ENCODE data around the gene SMAD6.

The SMAD6 gene

GRCh38 chr15:66704019-66704802 is 2.2 kb downstream of the SMAD6 start:
- DNase-seq, result no peak

DNA sequence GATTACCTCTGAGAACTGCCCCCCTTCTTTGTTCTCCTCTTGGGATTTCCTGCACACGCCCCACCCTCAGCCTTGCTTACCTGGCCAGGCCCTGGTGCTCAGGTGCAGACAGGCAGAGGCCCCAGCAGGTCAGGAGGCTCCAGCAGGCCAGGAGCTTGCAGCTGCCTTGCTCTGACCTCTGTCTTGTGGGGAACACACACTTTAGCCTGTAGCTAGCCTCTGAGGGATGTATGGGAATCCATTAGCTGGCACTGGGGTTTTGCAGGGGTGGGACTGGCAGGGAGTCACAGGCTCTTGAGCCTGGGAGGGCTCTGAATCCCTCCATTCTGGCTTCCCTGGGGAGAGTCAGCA is 2.7 kb downstream of the SMAD6 start:
- DNase-seq, result no peak

- DNase-seq, result no peak
These were observed 3.5 kb downstream of the SMAD6 start for GRCh38 chr15:66705277-66706146.

GRCh38 chr15:66706225-66706732 is 4.2 kb downstream of the SMAD6 start:
- DNase-seq, result no peak

DNA sequence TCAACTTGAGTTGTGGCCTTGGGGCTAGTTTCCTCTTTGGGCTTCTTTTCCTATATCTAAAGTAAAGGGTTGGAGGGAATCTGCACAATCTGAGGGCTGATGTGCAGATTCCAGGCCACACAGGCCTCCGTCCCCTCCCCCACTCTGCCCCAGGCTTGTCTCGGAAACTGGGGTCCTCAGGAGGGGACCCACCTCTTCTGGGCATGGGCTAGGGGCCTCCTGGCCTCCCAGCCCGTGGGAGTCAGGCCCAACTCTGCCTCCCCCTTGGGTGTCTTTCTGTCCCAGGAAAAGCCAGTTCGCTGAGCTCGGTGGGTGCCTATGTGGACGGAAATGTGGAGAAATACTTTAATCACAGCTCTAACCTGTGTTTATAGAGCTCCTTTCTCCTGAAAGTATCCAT is 4.8 kb downstream of the SMAD6 start:
- DNase-seq, result no peak

- no peak for DNase-seq
These were observed 5.5 kb downstream of the SMAD6 start for GRCh38 chr15:66707310-66708082.

- DNase-seq, result no peak
These were observed 6.4 kb downstream of the SMAD6 start for GRCh38 chr15:66708389-66708788.

DNA sequence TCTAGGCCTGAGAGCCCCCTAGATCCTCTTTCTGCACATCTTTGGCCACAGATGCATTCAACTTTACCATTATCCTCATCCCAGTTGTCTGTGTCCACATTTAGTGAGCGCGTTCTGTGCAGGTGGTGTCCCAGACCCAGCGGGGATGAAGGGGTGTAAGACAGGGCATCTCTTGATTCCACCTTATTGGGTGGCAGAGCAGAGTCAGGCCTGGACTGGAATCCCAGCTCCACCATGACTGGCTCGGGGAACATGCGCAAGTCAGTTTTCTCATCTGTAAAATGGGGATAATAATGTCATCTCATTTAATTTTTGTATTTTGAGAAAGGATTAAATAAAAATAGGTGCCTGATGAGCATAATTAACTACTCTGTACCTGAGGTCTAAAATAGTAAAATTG is 7.8 kb downstream of the SMAD6 start:
- DNase-seq, result no peak

DNA sequence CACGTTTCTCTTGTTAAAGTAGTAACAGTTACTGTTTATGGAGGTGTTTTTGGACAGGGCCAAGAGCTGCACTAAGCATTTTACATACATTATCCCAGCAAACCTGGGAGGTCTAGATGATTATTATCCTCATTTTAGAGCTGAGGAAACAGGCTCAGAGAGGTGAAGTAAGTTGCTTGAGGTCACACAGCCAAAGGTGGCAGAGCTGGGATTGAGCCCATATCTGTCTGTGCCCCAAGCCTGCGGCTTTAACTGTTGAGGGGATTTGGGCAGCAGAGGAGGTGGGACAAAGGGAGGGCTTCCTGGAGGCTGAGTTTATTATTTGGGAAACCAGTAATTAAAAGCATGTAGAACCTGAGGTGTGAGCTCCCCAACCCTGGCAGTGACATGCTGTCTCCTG is 9.2 kb downstream of the SMAD6 start:
- DNase-seq, result no peak

GRCh38 chr15:66711862-66712261 is 9.8 kb downstream of the SMAD6 start:
- no peak for DNase-seq

GRCh38 chr15:66713843-66714508 is 11.9 kb downstream of the SMAD6 start:
- no peak for DNase-seq

GRCh38 chr15:66714543-66714981 is 12.5 kb downstream of the SMAD6 start:
- DNase-seq, result no peak

- no peak for DNase-seq
These were observed 13.2 kb downstream of the SMAD6 start for GRCh38 chr15:66715181-66715624.

DNA sequence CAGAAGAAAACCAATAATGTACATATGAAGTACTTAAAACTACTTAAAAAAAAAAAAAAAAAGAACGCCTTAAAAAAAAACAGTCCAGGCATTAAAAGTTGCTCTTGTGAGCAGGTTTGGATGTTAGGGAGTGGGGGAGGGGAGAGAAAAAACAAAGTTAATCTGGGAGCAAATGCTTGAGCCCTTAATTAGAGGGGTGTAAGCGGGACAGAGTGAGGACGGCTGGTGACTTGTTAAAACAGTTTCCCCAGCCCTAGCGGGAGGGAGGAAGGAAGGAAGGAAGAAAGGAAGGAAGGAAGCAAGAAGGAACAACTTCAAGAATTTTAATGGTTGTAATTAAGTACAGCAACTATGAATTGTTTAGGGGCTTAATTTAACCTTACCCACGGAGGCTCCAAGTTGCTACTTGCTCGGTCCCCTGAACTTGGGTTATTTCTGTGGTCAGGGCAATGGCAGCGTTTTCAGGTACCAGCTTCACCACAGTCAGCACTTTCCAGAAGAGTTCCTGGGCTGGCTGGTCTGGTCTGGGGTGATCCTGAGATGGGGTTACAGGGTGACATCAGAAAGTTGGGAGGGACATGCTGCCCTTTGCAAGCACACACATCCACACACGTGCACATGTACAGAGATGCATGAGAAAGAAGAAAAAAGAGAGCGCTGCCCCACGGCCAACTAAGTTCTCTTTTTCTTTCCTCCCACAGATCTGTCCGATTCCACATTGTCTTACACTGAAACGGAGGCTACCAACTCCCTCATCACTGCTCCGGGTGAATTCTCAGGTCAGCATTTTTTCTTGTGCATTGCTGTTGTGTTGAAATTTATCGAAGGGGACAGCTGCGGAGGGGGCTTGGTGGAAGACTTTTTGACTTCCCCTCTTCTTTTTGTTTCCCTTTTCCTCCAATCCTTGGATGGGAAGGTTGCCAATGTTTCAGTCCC is 14.0 kb downstream of the SMAD6 start:
- no peak for DNase-seq

DNA sequence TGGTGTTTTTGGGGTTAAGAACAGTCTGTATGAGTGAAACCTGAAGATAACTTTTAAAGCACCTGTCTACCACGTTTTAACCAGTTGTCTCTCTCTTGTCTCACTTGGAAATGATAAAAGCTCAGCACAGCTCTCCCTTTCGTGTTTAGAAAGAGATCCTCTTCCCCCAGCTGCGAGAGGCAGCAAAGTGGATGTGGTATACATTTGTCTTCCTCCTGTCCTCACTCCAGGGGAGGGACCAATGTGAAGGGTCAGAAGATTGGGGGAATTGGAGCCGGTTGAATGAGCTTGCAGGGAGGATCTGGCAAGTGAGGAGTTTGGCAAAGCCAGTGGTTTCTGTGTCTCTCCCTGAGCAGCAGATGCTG is 14.6 kb downstream of the SMAD6 start:
- no peak for DNase-seq

- DNase-seq, result no peak
These were observed 16.4 kb downstream of the SMAD6 start for GRCh38 chr15:66718220-66718988.

GRCh38 chr15:66719471-66719870 is 17.4 kb downstream of the SMAD6 start:
- DNase-seq, result no peak

- DNase-seq, result no peak
These were observed 18.4 kb downstream of the SMAD6 start for GRCh38 chr15:66720206-66721010.

- DNase-seq, result no peak
These were observed 19.0 kb downstream of the SMAD6 start for GRCh38 chr15:66721020-66721419.

DNA sequence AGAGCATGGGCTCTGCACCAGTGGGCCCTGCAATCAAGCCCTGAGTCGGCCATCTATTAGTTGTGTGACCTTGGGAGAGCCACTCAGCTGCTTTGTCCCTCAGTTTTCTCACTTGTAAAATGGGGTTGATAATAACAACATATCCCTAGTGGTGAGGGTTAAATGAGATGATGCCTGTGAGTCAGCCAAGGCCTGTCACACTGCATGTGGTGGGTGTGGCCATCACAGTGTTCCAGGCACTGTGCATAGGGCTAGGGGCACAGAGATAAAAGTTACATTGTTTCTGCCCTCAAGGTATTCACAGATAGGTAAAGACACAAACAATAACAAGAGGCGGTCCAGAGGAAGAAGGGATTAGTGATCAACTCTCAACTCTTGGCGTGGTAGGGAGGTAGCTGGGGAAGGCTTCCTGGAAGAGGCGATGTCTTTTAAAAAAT is 19.5 kb downstream of the SMAD6 start:
- no peak for DNase-seq
